ENCODE results near the gene FNBP1L. TPM values are rescaled to one million over a fixed set of nuclear protein-coding genes. Genes with fewer than 3 reads are reported as not detected.

FNBP1L gene
- total RNA-seq, 2 experiments from 2014 or later = 0.14 to 0.45 TPM

GRCh38 chr1:93490357-93490756 lies 42.4 kb downstream of the FNBP1L start:
- Mint-ChIP-seq H3K9me3 (no peaks in the 10 kb centered on the region), H3K27ac (no peak overlapping the region), H3K27me3 (peaks cover 12% of the 10 kb centered on the region), H3K4me3 (no peak overlapping the region), H3K36me3 (no peaks in the 10 kb centered on the region), H3K4me1 (no peaks in the 10 kb centered on the region)
- no peak for DNase-seq

GRCh38 chr1:93495911-93496310 lies 48.0 kb downstream of the FNBP1L start:
- H3K9me3 Mint-ChIP-seq = no peaks in the 10 kb centered on the region
- no peak overlapping the region for H3K27ac Mint-ChIP-seq
- H3K27me3 Mint-ChIP-seq = no peaks in the 10 kb centered on the region
- no peaks in the 10 kb centered on the region for H3K36me3 Mint-ChIP-seq
- H3K4me1 Mint-ChIP-seq = no peaks in the 10 kb centered on the region
- DNase-seq = no peak
- no peak overlapping the region for H3K4me3 Mint-ChIP-seq

GRCh38 chr1:93496520-93496919 lies 48.6 kb downstream of the FNBP1L start:
- Mint-ChIP-seq H3K4me1 (no peaks in the 10 kb centered on the region), H3K4me3 (no peak overlapping the region), H3K9me3 (no peaks in the 10 kb centered on the region), H3K36me3 (no peaks in the 10 kb centered on the region), H3K27ac (no peak overlapping the region), H3K27me3 (no peaks in the 10 kb centered on the region)
- DNase-seq = no peak

- Mint-ChIP-seq H3K9me3 (no peaks in the 10 kb centered on the region), H3K4me3 (no peak overlapping the region)
These were observed 51.2 kb downstream of the FNBP1L start for GRCh38 chr1:93499075-93499474.

GRCh38 chr1:93499533-93499932 lies 51.6 kb downstream of the FNBP1L start:
- H3K4me1 Mint-ChIP-seq = no peaks in the 10 kb centered on the region
- H3K27me3 Mint-ChIP-seq = no peaks in the 10 kb centered on the region
- H3K27ac Mint-ChIP-seq = no peak overlapping the region
- DNase-seq = no peak
- no peaks in the 10 kb centered on the region for H3K36me3 Mint-ChIP-seq
- H3K4me3 Mint-ChIP-seq = no peak overlapping the region
- no peaks in the 10 kb centered on the region for H3K9me3 Mint-ChIP-seq

More at GRCh38 chr1:93499075-93499474, 51.2 kb downstream of the FNBP1L start:
- no peak for DNase-seq
- H3K27me3 Mint-ChIP-seq = no peaks in the 10 kb centered on the region
- no peaks in the 10 kb centered on the region for H3K4me1 Mint-ChIP-seq
- no peak overlapping the region for H3K27ac Mint-ChIP-seq
- no peaks in the 10 kb centered on the region for H3K36me3 Mint-ChIP-seq

DNA sequence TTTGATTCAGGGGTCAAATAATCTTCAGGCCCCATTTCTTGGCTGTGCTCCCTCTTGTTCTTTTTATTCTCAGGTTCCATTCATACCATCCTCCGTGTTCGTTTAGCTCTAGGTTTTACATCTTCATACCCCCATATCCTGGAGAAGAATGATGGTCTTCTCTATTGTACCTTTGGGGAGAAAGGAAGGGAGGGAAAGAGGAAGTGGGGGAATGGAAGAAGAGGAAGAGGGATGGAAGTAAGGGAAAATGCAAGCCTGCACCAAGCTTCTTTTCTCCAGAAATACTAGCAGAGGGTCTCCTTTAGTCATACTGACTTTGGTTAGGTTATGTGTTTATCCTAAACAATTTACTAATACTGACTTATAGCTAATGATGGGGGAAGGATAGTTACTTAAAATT lies 52.4 kb downstream of the FNBP1L start:
- no peaks in the 10 kb centered on the region for H3K9me3 Mint-ChIP-seq
- no peak for DNase-seq
- H3K4me1 Mint-ChIP-seq = no peaks in the 10 kb centered on the region
- H3K27ac Mint-ChIP-seq = no peak overlapping the region
- H3K36me3 Mint-ChIP-seq = no peaks in the 10 kb centered on the region
- no peaks in the 10 kb centered on the region for H3K27me3 Mint-ChIP-seq
- no peak overlapping the region for H3K4me3 Mint-ChIP-seq

DNA sequence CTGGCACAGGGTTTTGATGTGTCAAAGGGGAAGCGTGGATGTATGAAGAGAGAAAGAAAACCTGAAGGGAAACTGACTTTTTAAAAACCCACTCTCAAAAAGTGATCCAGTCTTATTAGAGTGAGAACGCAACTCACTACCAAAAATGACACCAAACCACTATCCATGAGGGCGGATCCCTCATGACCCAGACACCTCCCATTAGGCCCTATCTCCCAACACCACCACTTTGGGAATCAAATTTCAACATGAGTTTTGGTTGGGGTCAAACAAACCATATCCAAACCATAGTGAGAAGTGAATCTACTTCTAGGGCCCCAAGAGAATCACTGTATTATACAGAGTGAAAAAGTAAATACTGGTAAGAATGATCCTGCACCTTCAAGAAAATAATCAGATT lies 53.5 kb downstream of the FNBP1L start:
- Mint-ChIP-seq H3K27me3 (no peaks in the 10 kb centered on the region), H3K9me3 (no peaks in the 10 kb centered on the region), H3K27ac (no peak overlapping the region), H3K4me3 (no peak overlapping the region), H3K36me3 (no peaks in the 10 kb centered on the region), H3K4me1 (no peaks in the 10 kb centered on the region)
- DNase-seq = no peak

DNA sequence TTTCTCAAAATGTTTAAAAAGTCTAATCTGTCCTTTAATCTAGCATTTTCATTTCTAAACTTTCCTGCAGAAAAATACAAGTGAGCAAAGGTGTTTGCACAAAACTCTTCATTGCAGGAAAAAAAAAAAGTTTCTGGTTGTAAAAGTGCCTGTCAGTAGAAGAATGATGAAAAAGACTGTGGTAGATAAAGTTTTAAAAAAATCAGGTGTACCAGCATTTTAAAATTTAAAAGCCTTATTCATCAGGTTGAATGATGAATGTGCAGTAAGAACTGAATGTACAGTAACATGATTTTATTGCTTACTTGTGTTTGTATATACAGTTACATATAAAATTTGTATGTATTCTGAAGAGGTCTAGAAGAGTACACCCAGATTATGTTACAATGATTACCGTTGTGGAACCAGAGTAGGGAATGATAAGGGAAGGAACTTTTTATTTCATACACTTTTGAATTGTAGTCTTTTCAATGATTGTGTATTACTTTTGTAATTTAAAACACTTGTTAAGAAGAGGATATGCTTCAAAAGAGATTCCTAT lies 54.0 kb downstream of the FNBP1L start:
- Mint-ChIP-seq H3K9me3 (no peaks in the 10 kb centered on the region), H3K36me3 (no peaks in the 10 kb centered on the region), H3K27ac (no peak overlapping the region), H3K27me3 (no peaks in the 10 kb centered on the region), H3K4me1 (no peaks in the 10 kb centered on the region), H3K4me3 (no peak overlapping the region)
- DNase-seq = no peak

- H3K27me3 Mint-ChIP-seq = peaks cover 4% of the 10 kb centered on the region
- no peaks in the 10 kb centered on the region for H3K9me3 Mint-ChIP-seq
- no peak for DNase-seq
- no peaks in the 10 kb centered on the region for H3K4me1 Mint-ChIP-seq
- no peak overlapping the region for H3K27ac Mint-ChIP-seq
- no peak overlapping the region for H3K4me3 Mint-ChIP-seq
- H3K36me3 Mint-ChIP-seq = no peaks in the 10 kb centered on the region
These were observed 54.7 kb downstream of the FNBP1L start for GRCh38 chr1:93502571-93502970.

DNA sequence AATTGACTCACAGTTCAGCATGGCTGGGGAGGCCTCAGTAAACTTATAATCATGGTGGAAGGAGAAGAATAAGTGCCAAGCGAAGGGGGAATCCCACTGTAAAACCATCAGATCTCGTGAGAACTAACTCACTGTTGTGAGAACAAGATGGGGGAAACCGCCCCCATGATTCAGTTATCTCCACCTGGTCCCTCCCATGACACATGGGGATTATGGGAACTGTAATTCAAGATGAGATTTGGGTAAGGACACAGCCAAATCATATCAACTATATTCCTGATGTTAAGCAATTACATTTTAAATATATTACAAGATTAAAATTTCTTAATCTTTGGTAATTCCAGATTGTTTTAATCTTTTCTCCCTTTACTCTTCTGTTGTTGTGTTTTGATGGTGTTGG lies 55.2 kb downstream of the FNBP1L start:
- no peak for DNase-seq
- no peaks in the 10 kb centered on the region for H3K4me1 Mint-ChIP-seq
- peaks cover 5% of the 10 kb centered on the region for H3K27me3 Mint-ChIP-seq
- H3K27ac Mint-ChIP-seq = no peak overlapping the region
- no peaks in the 10 kb centered on the region for H3K9me3 Mint-ChIP-seq
- no peak overlapping the region for H3K4me3 Mint-ChIP-seq
- no peaks in the 10 kb centered on the region for H3K36me3 Mint-ChIP-seq

GRCh38 chr1:93503816-93504215 lies 55.9 kb downstream of the FNBP1L start:
- Mint-ChIP-seq H3K4me3 (no peak overlapping the region), H3K27me3 (peaks cover 9% of the 10 kb centered on the region), H3K36me3 (no peaks in the 10 kb centered on the region), H3K9me3 (no peaks in the 10 kb centered on the region), H3K27ac (no peak overlapping the region), H3K4me1 (no peaks in the 10 kb centered on the region)
- DNase-seq = no peak

DNA sequence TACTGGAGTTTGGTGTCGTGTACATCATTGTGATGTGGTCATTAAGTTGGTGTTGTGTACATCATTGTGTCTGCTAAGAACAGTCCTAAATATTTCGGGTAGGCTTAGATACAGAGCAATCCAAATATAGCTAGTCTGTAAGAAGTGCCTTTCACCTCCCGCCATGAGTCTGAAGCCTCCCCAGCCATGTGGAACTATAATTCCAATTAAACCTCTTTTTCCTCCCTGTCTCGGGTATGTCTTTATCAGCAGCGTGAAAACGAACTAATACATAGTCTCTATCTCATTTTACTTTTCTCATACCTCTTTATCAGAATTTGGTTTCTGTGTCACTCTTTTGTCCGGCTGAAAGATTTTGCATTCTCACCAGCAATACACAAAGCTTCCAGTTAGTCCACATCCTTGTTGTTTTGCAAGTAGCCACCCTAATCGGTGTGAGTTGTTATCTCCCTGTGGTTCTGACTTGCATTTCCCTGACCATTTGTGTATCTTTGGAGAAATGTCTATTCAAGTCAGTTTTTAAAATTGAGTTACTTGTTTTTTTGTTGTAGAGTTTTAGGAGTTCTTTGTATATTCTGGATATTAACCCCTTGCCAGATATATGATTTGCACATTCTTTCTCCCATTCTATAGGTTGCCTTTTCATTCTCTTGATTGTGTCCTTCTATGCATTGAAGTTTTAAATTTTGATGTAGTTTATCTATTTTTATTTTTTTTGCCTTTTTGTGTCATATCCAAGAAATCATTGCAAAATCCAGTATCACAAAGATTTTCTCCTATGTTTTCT lies 56.5 kb downstream of the FNBP1L start:
- no peaks in the 10 kb centered on the region for H3K4me1 Mint-ChIP-seq
- no peaks in the 10 kb centered on the region for H3K9me3 Mint-ChIP-seq
- DNase-seq = no peak
- H3K27ac Mint-ChIP-seq = no peak overlapping the region
- peaks cover 15% of the 10 kb centered on the region for H3K27me3 Mint-ChIP-seq
- no peaks in the 10 kb centered on the region for H3K36me3 Mint-ChIP-seq
- H3K4me3 Mint-ChIP-seq = no peak overlapping the region

- H3K9me3 Mint-ChIP-seq = no peaks in the 10 kb centered on the region
- no peak overlapping the region for H3K4me3 Mint-ChIP-seq
- H3K4me1 Mint-ChIP-seq = no peaks in the 10 kb centered on the region
- H3K27me3 Mint-ChIP-seq = peaks cover 16% of the 10 kb centered on the region
- no peak for DNase-seq
- H3K36me3 Mint-ChIP-seq = no peaks in the 10 kb centered on the region
- no peak overlapping the region for H3K27ac Mint-ChIP-seq
These were observed 58.2 kb downstream of the FNBP1L start for GRCh38 chr1:93506126-93506525.

DNA sequence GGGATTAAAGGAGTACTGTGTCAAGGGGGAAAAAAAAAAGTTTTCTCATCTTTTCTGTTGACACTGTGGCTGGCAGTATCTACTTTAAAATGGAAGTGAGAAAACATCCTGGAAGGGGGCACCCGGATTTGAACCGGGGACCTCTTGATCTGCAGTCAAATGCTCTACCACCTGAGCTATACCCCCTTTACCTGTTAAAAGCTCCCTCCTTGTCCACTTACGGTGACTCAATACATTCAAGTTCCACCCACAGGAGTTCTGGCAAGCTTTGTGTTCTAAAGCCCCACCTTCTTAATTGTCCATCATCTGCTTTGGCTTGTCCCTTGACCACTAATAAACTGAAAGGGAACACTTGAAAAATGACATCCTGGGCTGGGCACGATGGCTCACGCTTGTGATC lies 68.2 kb downstream of the FNBP1L start:
- Mint-ChIP-seq H3K4me1 (no peaks in the 10 kb centered on the region), H3K4me3 (no peak overlapping the region), H3K27me3 (no peaks in the 10 kb centered on the region), H3K9me3 (no peaks in the 10 kb centered on the region), H3K36me3 (no peaks in the 10 kb centered on the region), H3K27ac (no peak overlapping the region)
- peak; percentile 2 for DNase-seq

- H3K27me3 Mint-ChIP-seq = no peaks in the 10 kb centered on the region
- H3K27ac Mint-ChIP-seq = no peak overlapping the region
- no peaks in the 10 kb centered on the region for H3K9me3 Mint-ChIP-seq
- H3K4me3 Mint-ChIP-seq = no peak overlapping the region
- DNase-seq = no peak
- H3K36me3 Mint-ChIP-seq = no peaks in the 10 kb centered on the region
- H3K4me1 Mint-ChIP-seq = no peaks in the 10 kb centered on the region
These were observed 70.6 kb downstream of the FNBP1L start for GRCh38 chr1:93518516-93518915.

DNA sequence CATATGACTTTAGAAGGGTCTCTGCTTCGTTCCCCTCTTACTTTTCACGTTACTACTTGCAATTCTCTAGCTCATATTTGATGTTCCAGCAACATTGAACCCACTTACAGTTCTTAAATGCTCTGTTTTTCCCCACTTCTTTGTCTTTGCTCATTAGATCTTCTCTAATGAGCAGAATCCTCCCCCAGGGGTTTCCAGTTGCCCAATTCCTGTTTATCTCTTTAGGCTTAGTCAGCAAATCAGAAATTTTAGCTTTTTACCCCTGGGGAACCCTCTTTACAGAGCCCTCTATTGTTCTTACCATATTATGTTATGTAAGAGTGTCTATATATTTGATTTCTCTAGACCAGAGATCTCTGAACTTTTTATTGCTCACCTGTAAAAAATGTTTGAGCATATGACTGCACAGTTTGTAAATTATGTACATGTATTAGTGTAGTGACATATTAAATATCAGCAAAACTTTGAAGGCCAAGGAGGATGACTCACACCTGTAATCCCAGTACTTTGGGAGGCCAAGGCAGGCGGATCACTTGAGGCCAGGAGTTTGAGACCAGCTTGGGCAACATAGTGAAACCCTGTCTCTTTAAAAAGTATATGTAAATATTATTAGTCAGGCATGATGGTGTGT lies 71.4 kb downstream of the FNBP1L start:
- no peaks in the 10 kb centered on the region for H3K36me3 Mint-ChIP-seq
- DNase-seq = no peak
- no peaks in the 10 kb centered on the region for H3K9me3 Mint-ChIP-seq
- H3K4me1 Mint-ChIP-seq = no peaks in the 10 kb centered on the region
- no peaks in the 10 kb centered on the region for H3K27me3 Mint-ChIP-seq
- no peak overlapping the region for H3K4me3 Mint-ChIP-seq
- H3K27ac Mint-ChIP-seq = no peak overlapping the region

All from activated naive CD8-positive, alpha-beta T cell treated with anti-CD3 and anti-CD28 coated beads for 36 hours (primary cell).